HCT116 (cell line): ENCODE measurements around the gene SARM1. TPM values are rescaled to one million over a fixed set of nuclear protein-coding genes. Genes with fewer than 3 reads are reported as not detected.

Experiments
- ATAC-seq: fragments of 200-7000 bp; cut with Tn5 transposase; 2 replicates; pipeline ENCODE4 v1.9.1; 2020; ENCODE audit warnings: mild to moderate bottlenecking, moderate library complexity
- BruUV-seq: library from RNA; stranded (reverse); fragments of 400-500 nt; replicated peaks from 2 replicates; lab custom pipeline; 2021; lab: Mats Ljungman, UMichigan
- CTCF ChIA-PET: fragments of 300-600 bp; sonication (Branson Sonifier 250); formaldehyde crosslinking; loops from one replicate; lab custom pipeline; 2021; ENCODE audit warnings: antibody characterized with exemption; lab: Charles Lee
- POLR2A ChIA-PET: fragments of 300-600, 350-600 bp; sonication (Branson Sonifier 250); formaldehyde crosslinking; loops from one replicate; lab custom pipeline; 2021; ENCODE audit warnings: antibody characterized with exemption; lab: Charles Lee
- RAD21 ChIA-PET, 2 experiments: fragments of 300-600 bp; sonication (Branson Sonifier 250); formaldehyde crosslinking; loops; one replicate each; lab custom pipeline; 2023; ENCODE audit warnings: low total read pairs in 2 of 2; ENCODE audit not compliant: uncharacterized antibody in 2 of 2, unreplicated experiment in 2 of 2, low non-redundant PET in 1 of 2; lab: Charles Lee
- DNase-seq: peaks from one replicate; pipeline ENCODE4 v3.0.0-alpha.2; 2010; ENCODE audit warnings: low read depth, low spot score
- H2AFZ ChIP-seq: fragments of 200-600 bp; shearing (Covaris generic), sonication (generic); 2 replicates; pipeline ENCODE4 v1.6.1; 2017; ENCODE audit warnings: low read depth, mixed run types, mixed read lengths, antibody characterized with exemption, low read length; ENCODE audit not compliant: poor library complexity, severe bottlenecking
- H3K27ac ChIP-seq: 2 replicates; pipeline ENCODE4 v1.5.1; 2012; ENCODE audit warnings: low read depth, low read length
- H3K27me3 ChIP-seq: fragments of 200-600 bp; sonication (generic); 2 replicates; pipeline ENCODE4 v1.6.1; 2016; ENCODE audit warnings: mixed run types, low read length, mixed read lengths; ENCODE audit not compliant: insufficient read depth
- H3K36me3 ChIP-seq, 2 experiments: fragments of 200-500 bp in 1 of 2; fragments of 200-600 bp in 1 of 2; sonication (Bioruptor generic) in 1 of 2; sonication (generic) in 1 of 2; 2 replicates each; pipeline versions ENCODE4 v1.5.1 to v1.6.1; 2014 to 2016; ENCODE audit warnings: low read length in 2 of 2, inconsistent platforms in 1 of 2, mixed read lengths in 1 of 2, mixed run types in 1 of 2; ENCODE audit not compliant: insufficient read depth in 2 of 2, control insufficient read depth in 1 of 2
- H3K4me1 ChIP-seq, 2 experiments: fragments of 200-600 bp in 1 of 2; sonication (generic) in 1 of 2; 2 replicates each; pipeline versions ENCODE4 v1.5.1 to v1.6.1; 2012 to 2017; ENCODE audit warnings: low read length in 2 of 2, inconsistent platforms in 1 of 2, mild to moderate bottlenecking in 1 of 2, mixed read lengths in 1 of 2, mixed run types in 1 of 2, moderate library complexity in 1 of 2; ENCODE audit not compliant: insufficient read depth in 2 of 2, control insufficient read depth in 1 of 2
- H3K4me2 ChIP-seq: fragments of 200-600 bp; sonication (generic); 2 replicates; pipeline ENCODE4 v1.6.1; 2017; ENCODE audit warnings: mixed run types, low read length, mixed read lengths
- H3K4me3 ChIP-seq, 2 experiments: fragments of 200-600 bp in 1 of 2; sonication (generic) in 1 of 2; replicated peaks in 1 of 2; 2 replicates each; pipeline ENCODE4 v1.5.1; 2011 to 2016; ENCODE audit warnings: low read length in 2 of 2, control low read depth in 1 of 2, low read depth in 1 of 2, mild to moderate bottlenecking in 1 of 2, mixed read lengths in 1 of 2, mixed run types in 1 of 2
- H3K79me2 ChIP-seq: fragments of 200-600 bp; sonication (generic); 2 replicates; pipeline ENCODE4 v1.6.1; 2017; ENCODE audit warnings: mild to moderate bottlenecking, mixed run types, low read length, moderate library complexity, mixed read lengths; ENCODE audit not compliant: insufficient read depth
- H3K9ac ChIP-seq: fragments of 200-600 bp; sonication (generic); 2 replicates; pipeline ENCODE4 v1.6.1; 2016; ENCODE audit warnings: low read length, mixed read lengths
- H3K9me2 ChIP-seq: fragments of 200-600 bp; sonication (generic), shearing (Covaris generic); 2 replicates; pipeline ENCODE4 v1.6.1; 2017; ENCODE audit warnings: mixed run types, mild to moderate bottlenecking, moderate library complexity; ENCODE audit not compliant: insufficient read depth
- H3K9me3 ChIP-seq, 2 experiments: fragments of 200-500 bp in 1 of 2; fragments of 200-600 bp in 1 of 2; sonication (Bioruptor generic) in 1 of 2; sonication (generic) in 1 of 2; 2 replicates each; pipeline ENCODE4 v1.6.1; 2014 to 2017; ENCODE audit warnings: low read length in 2 of 2, mixed read lengths in 2 of 2, inconsistent platforms in 1 of 2, low read depth in 1 of 2, mild to moderate bottlenecking in 1 of 2, mixed run types in 1 of 2, moderate library complexity in 1 of 2; ENCODE audit not compliant: control insufficient read depth in 1 of 2, insufficient read depth in 1 of 2
- H4K20me1 ChIP-seq: fragments of 200-600 bp; sonication (generic), shearing (Covaris generic); 2 replicates; pipeline ENCODE4 v1.6.1; 2017; ENCODE audit warnings: mixed run types, mild to moderate bottlenecking, moderate library complexity; ENCODE audit not compliant: insufficient read depth
- EGR1 ChIP-seq: IDR thresholded peaks from 2 replicates; pipeline ENCODE4 v1.6.1; 2012; ENCODE audit warnings: low read depth
- EZH2phosphoT487 ChIP-seq: fragments of 200-600 bp; IDR thresholded peaks from 2 replicates; pipeline ENCODE4 v1.6.1; 2018; ENCODE audit warnings: antibody characterized with exemption, borderline replicate concordance
- FOSL1 ChIP-seq: IDR thresholded peaks from 2 replicates; pipeline ENCODE4 v1.6.1; 2012; ENCODE audit warnings: low read depth
- MAX ChIP-seq: IDR thresholded peaks from 2 replicates; pipeline ENCODE4 v1.6.1; 2012
- POLR2A ChIP-seq: IDR thresholded peaks from 2 replicates; pipeline ENCODE4 v1.7.0; 2011; ENCODE audit warnings: borderline replicate concordance; ENCODE audit not compliant: insufficient read depth, insufficient read length; ENCODE audit errors: extremely low read depth
- SIN3A ChIP-seq: IDR thresholded peaks from 2 replicates; pipeline ENCODE4 v1.6.1; 2012; ENCODE audit warnings: low read depth
- TCF7L2 ChIP-seq: IDR thresholded peaks from 2 replicates; pipeline ENCODE4 v1.7.0; 2011; ENCODE audit warnings: borderline replicate concordance, inconsistent platforms; ENCODE audit not compliant: insufficient read depth, insufficient read length; ENCODE audit errors: extremely low read depth
- YY1 ChIP-seq: IDR thresholded peaks from 2 replicates; pipeline ENCODE4 v1.6.1; 2011; ENCODE audit warnings: low read length, low read depth, moderate library complexity, mild to moderate bottlenecking; ENCODE audit not compliant: insufficient replicate concordance; ENCODE audit errors: extremely low read depth
- ZBTB33 ChIP-seq: IDR thresholded peaks from 2 replicates; pipeline ENCODE4 v1.6.1; 2011; ENCODE audit warnings: mild to moderate bottlenecking, low read length, moderate library complexity; ENCODE audit not compliant: insufficient replicate concordance; ENCODE audit errors: extremely low read depth
- intact Hi-C: fragments of 100-400 bp; cut with micrococcal nuclease; formaldehyde crosslinking; loops from 2 replicates; pipeline ENCODE4 v1.10.0; 2022
- total RNA-seq: library from RNA; stranded (reverse); gene quantifications from one replicate; pipeline ENCODE4 v1.2.1, GENCODE V29; 2021; ENCODE audit not compliant: unreplicated experiment
- TF ChIP-seq, protein P1 (sequence below), 3 experiments: fragments of 200-600 bp in 1 of 3; sonication (generic) in 1 of 3; IDR thresholded peaks in 2 of 3; conservative IDR thresholded peaks in 1 of 3; 2 replicates each; pipeline ENCODE4 v1.5.1; 2012 to 2017; ENCODE audit warnings: low read depth in 2 of 3, low read length in 2 of 3, antibody characterized with exemption in 1 of 3, borderline replicate concordance in 1 of 3, control low read depth in 1 of 3, mild to moderate bottlenecking in 1 of 3, mixed read lengths in 1 of 3, mixed run types in 1 of 3, moderate library complexity in 1 of 3; ENCODE audit not compliant: insufficient read depth in 1 of 3

SARM1 gene
- total RNA-seq, 1 experiment from 2014 or later = 1.3 TPM

- no TSS peak for BruUV-seq
- no peaks in the 10 kb centered on the region for H3K9me3 ChIP-seq
- intact Hi-C loops = no loop called here
- POLR2A ChIA-PET = no interaction called here
- no peaks in the 10 kb centered on the region for H3K27me3 ChIP-seq
- RAD21 ChIA-PET = no interaction called here
- H3K4me3 ChIP-seq = no peak overlapping the region
- no peaks in the 10 kb centered on the region for H4K20me1 ChIP-seq
- CTCF ChIA-PET = no interaction called here
- peak; percentile 21; the same call in 1 of the 2 replicates for ATAC-seq
- TF ChIP-seq, protein P1, sequence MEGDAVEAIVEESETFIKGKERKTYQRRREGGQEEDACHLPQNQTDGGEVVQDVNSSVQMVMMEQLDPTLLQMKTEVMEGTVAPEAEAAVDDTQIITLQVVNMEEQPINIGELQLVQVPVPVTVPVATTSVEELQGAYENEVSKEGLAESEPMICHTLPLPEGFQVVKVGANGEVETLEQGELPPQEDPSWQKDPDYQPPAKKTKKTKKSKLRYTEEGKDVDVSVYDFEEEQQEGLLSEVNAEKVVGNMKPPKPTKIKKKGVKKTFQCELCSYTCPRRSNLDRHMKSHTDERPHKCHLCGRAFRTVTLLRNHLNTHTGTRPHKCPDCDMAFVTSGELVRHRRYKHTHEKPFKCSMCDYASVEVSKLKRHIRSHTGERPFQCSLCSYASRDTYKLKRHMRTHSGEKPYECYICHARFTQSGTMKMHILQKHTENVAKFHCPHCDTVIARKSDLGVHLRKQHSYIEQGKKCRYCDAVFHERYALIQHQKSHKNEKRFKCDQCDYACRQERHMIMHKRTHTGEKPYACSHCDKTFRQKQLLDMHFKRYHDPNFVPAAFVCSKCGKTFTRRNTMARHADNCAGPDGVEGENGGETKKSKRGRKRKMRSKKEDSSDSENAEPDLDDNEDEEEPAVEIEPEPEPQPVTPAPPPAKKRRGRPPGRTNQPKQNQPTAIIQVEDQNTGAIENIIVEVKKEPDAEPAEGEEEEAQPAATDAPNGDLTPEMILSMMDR (IDR thresholded peaks at IDR 0.05 in 2 of 3, conservative IDR thresholded peaks at IDR 0.05 in 1 of 3; ENCODE audit: borderline replicate concordance in 1 of 3, insufficient read depth in 1 of 3, low read depth in 2 of 3, low read length in 2 of 3) = 0 out of 6 replicates have a peak, but pooled peaks of 1 of the 3 experiments have one; percentile 0
- TF ChIP-seq YY1 (no peak), POLR2A (no peak), TCF7L2 (no peak), EZH2phosphoT487 (no peak)
- no peaks in the 10 kb centered on the region for H3K79me2 ChIP-seq
- H3K27ac ChIP-seq = no peak overlapping the region
- H3K4me2 ChIP-seq = 0 out of 2 replicates have a peak overlapping the region, but pooled peaks have one; percentile 7
- H3K4me1 ChIP-seq = peaks cover 0 to 9% of the 10 kb centered on the region in 2 experiments; a peak in 2 of 4 replicates
- no peak for DNase-seq
- peaks cover 45 to 58% of the 10 kb centered on the region in 2 experiments for H3K36me3 ChIP-seq
- no peaks in the 10 kb centered on the region for H3K9me2 ChIP-seq
- H3K9ac ChIP-seq = no peak overlapping the region
- no peak overlapping the region for H2AFZ ChIP-seq
Observed at GRCh38 chr17:28347261-28347891, 24.1 kb upstream of the SARM1 start.

GRCh38 chr17:28348979-28349378 lies 22.5 kb upstream of the SARM1 start:
- no TSS peak for BruUV-seq
- Histone ChIP-seq H3K9me3 (no peaks in the 10 kb centered on the region), H3K9ac (no peak overlapping the region), H4K20me1 (no peaks in the 10 kb centered on the region), H3K4me1 (peaks cover 0 to 9% of the 10 kb centered on the region in 2 experiments; a peak in 2 of 4 replicates), H3K79me2 (no peaks in the 10 kb centered on the region; the same call in 1 of the 2 replicates), H3K4me2 (no peak overlapping the region), H3K4me3 (no peak overlapping the region), H2AFZ (no peak overlapping the region), H3K36me3 (peaks cover 50 to 61% of the 10 kb centered on the region in 2 experiments), H3K27ac (no peak overlapping the region), H3K9me2 (no peaks in the 10 kb centered on the region), H3K27me3 (no peaks in the 10 kb centered on the region)
- ChIA-PET RAD21 (no interaction called here), POLR2A (no interaction called here), CTCF (no interaction called here)
- no peak for DNase-seq
- no peak for ATAC-seq
- intact Hi-C loops = no loop called here
- TF ChIP-seq EZH2phosphoT487 = no peak
- no peak for TF ChIP-seq SIN3A
- no peak for TF ChIP-seq MAX
- TF ChIP-seq EGR1 = no peak
- no peak for TF ChIP-seq YY1
- no peak for TF ChIP-seq FOSL1
- TF ChIP-seq, protein P1 (IDR thresholded peaks at IDR 0.05 in 2 of 3, conservative IDR thresholded peaks at IDR 0.05 in 1 of 3; ENCODE audit: borderline replicate concordance in 1 of 3, insufficient read depth in 1 of 3, low read depth in 2 of 3, low read length in 2 of 3) = no peak
- TF ChIP-seq ZBTB33 = no peak
- no peak for TF ChIP-seq TCF7L2
